GM21576 (cell line): Measurements from ENCODE around the gene KRT8.
"Not testable (repeated sequence)": the region's sequence is repeated elsewhere in the genome, so short reads cannot be mapped to it uniquely, and the experiment has no call there.

Experiments used
- ATAC-seq: cut with Tn5 transposase; IDR thresholded peaks from one replicate; pipeline ENCODE4 v1.9.1; 2021; ENCODE audit warnings: mild to moderate bottlenecking, moderate library complexity; ENCODE audit not compliant: unreplicated experiment

The KRT8 gene

GRCh38 chr12:52903285-52903854 lies 1.5 kb downstream of the KRT8 start:
- ATAC-seq, result no peak

- no peak for ATAC-seq
Observed at GRCh38 chr12:52901715-52902541, 2.9 kb downstream of the KRT8 start.

GRCh38 chr12:52900896-52901714 lies 3.8 kb downstream of the KRT8 start:
- no peak for ATAC-seq

- ATAC-seq, result no peak
Observed at GRCh38 chr12:52900166-52900895, 4.5 kb downstream of the KRT8 start.

DNA sequence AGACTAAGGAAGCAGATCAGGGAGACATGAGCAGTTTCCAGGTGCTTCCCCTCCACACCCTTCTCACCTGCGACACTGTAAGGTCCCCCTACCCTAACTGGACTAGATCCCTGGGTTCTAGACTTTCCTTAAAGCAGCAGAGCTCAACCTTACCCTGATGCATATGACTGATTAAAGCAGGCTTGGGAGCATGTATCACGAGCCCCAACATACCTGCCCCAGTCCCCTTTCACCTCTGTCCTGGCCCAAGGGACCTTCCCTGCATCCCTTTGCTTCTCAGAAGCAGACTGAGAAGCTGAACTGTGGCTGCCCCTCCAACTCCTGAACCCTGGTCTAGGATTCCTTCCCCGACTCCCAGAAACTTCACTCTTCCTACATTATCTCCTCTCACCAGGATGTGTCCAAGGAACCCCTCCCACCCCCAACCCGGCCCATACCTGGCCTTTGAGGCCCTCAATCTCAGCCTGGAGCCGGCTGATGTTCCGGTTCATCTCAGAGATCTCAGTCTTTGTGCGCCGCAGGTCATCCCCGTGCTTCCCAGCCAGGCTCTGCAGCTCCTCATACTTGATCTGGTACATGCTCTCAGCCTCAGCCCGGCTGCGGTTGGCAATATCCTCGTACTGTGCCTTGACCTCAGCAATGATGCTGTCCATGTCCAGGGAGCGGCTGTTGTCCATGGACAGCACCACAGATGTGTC lies 5.4 kb downstream of the KRT8 start:
- no peak for ATAC-seq

- no peak for ATAC-seq
Observed at GRCh38 chr12:52896190-52897100, 8.4 kb downstream of the KRT8 start.

- ATAC-seq, result no peak
Observed at GRCh38 chr12:52895726-52896189, 9.1 kb downstream of the KRT8 start.

DNA sequence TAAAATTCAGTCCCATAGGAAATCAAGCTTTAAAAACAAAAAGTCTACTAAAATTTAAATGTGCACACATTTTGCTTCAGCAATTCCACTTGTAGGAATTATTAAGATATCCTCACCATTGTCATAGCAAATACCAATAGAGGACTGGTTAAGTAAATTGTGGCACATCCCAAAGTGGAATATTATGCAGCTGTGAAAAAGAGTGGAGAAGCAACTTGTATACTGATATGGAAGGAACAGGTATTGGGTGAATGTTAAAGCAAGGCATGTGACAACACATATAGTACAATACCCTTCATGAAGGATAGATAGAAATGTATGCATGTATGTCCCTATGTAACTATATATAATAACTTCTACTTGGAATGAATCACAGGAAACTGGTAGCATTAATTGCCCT lies 11.9 kb downstream of the KRT8 start:
- no peak for ATAC-seq

GRCh38 chr12:52892207-52892852 lies 12.5 kb downstream of the KRT8 start:
- ATAC-seq, result no peak

DNA sequence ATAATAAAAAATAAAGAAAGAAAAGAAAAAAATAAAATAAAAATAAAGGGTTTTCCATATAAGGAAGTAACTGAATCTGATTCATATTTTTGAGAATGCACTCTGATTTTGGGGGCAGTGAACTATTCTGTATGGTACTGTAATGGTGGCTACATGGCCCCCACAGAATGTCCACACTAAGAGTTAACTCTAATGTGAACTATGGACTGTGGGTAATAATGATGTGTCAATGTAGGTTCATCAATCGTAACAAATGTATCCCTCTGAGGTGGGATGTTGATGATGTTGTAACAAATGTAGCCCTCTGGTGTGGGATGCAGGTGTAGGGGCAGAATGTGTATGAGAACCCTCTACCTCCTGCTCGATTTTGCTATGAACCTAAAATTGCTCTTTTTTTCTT lies 13.8 kb downstream of the KRT8 start:
- no peak for ATAC-seq

- no peak for ATAC-seq
Observed at GRCh38 chr12:52890417-52890816, 14.5 kb downstream of the KRT8 start.

DNA sequence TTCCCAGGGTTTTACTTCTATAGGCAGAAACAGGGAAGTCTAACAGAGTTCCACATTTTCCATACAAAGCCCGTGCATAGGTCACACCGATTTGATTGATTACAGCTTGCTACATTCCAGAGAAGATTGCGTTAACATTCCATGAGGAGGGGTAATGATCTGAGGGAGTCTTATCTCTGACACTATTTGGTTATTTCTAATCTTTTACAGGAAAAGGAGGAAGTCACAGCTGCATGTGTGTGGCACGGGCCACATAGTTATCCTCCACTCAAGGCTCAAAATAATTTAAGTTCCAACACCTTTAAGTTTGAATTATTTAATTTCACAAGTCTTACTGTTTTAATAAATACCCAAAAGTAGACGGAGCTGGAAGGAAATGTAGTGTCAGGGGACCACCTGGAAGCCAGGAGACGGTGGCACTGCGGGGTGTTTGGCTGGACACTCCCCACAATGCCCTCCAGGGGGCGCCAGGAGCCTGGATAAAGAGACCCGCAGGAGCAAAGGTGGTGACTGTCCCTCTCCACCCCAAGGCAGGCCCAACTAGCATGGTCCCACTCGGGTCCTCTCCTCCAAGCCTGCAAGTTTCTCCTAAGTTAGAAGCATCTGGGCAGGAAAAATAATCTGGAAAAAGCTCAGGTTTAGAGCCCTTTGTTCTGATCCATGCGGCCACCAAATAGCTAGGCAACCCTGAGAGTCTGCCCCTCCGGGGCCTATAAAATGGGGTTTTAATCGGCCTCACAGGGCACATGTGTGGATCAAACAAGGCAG lies 20.2 kb downstream of the KRT8 start:
- no peak for ATAC-seq

DNA sequence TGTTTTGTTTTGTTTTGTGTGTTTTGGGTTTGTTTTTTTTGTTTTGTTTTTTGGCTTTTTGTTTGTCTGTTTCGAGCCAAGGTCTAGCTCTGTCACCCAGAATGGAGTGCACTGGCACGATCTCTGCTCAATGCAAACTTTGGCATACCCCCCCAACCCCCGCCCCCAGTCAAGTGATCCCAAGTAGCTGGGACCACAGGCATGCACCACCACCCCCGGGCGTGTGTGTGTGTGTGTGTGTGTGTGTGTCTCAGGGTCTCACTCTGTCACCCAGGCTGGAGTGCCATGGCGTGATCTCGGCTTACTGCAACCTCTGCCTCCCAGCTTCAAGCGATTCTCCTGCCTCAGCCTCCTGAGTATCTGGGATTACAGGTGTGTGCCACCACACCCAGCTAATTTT lies 24.4 kb downstream of the KRT8 start:
- not testable (repeated sequence) for ATAC-seq

DNA sequence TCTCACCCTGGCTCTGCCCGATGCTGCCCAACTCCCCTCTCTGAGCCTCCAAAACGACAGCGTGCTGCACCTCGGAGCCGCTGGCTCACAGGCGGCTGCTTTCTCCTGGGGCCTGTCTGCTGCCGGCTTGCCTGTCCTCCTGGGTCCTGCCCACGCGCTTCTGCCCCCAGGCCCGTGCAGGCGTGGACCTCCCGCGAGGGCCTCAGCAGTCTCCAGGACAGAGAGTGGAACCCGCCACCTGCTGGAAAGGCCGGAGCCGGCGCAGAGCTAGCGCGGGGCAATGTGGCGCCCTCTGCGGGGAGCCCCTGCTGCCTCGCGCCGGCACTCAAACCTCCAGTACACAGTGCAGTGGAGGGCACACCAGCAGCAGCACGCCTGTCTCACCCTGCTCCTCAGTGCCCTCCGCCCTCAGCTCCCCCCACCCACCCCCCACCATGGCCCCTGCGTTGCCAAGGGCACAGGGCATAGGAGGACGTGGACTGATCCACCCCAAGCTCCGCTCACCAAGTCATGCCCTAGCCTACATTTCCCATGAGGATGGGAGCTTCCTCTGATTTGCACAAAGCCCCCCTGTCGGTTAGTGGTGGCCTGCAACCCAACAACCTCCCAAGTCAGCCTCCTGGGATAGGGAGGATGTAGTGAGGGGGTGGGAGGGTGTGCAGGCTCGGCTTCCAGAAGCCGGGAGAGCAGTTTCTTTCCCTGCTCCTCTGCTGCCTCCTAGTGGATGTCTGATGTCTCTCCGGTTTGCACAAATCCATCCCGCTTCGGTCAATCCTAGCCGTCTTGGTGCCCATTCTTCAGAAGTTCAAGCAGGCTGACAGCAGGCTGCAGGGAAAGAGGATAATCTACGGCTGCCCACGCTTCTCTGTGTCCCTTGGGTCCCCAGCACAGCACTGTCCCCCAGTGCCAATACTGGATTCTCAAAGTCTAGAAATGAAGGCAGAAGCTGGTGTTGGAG lies 25.2 kb downstream of the KRT8 start:
- no peak for ATAC-seq

DNA sequence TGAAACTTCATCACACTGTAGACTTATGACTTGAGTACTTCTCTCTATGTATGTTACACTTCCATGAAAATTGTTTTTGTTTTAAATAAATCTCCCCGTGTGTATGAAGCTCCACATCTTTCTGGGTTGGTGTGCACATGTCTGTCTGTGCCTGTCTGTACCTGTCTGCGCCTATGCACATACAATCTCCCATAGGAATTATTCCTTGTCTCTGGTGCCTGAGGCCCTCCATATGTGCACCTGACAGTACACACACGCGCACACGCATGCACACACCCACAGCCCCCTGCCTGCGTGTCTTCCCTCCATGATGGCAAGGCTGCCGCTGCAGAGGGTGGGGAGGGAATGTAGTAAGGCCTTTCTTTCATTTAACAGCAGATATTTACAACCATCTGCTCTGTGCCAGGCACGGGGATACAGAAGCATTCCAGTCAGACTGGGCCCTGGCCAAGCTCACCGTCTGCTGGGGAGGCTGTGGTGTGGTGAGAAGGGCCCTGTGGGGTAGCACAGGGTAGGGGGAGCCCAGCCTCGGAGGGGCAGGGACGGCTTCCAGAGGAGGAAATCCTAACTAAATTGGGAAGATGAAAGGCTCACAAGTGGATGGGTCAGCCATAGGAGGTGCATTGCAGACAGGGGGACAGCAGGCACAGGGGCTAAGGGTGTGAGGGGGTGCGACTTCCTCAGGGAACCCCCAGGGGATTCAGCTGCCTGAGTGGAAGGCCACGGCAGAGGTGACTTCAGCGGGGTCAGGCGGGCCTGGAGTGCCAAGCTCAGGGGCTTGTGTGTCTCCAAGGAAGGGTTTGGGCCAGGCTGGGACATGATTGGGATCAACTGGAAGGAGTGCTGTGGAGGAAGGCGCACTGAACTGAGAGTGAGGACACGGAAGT lies 26.1 kb downstream of the KRT8 start:
- no peak for ATAC-seq

GRCh38 chr12:52877242-52877641 lies 27.6 kb downstream of the KRT8 start:
- ATAC-seq, result no peak
